GM12878 (cell line): ENCODE data around the gene PPFIBP1. TPM values are rescaled to one million over a fixed set of nuclear protein-coding genes. Genes with fewer than 3 reads are reported as not detected.

Source experiments
- ATAC-seq: fragments of 200-7000 bp; cut with Tn5 transposase; 3 replicates; pipeline ENCODE4 v1.9.1; 2020; ENCODE audit warnings: mild to moderate bottlenecking, moderate library complexity
- BruUV-seq: library from RNA; stranded (reverse); fragments of 400-500 nt; replicated peaks from 2 replicates; lab custom pipeline; 2021; lab: Mats Ljungman, UMichigan
- CTCF ChIA-PET: fragments of 300-600 bp; sonication (Branson Sonifier 250); formaldehyde crosslinking; extraction: SDS; loops from one replicate; lab custom pipeline; 2021; ENCODE audit warnings: inconsistent platforms; lab: Yijun Ruan, JAX
- POLR2A ChIA-PET: fragments of 350-600 bp; formaldehyde crosslinking; extraction: SDS; loops from one replicate; lab custom pipeline; 2021; ENCODE audit warnings: inconsistent platforms; lab: Charles Lee
- RAD21 ChIA-PET: fragments of 300-600 bp; sonication (Branson Sonifier 250); formaldehyde crosslinking; loops from one replicate; lab custom pipeline; 2023; ENCODE audit warnings: antibody characterized with exemption; ENCODE audit not compliant: unreplicated experiment; lab: Charles Lee
- SMC1A ChIA-PET: fragments of 300-600 bp; sonication (Branson Sonifier 250); formaldehyde crosslinking; loops from one replicate; lab custom pipeline; 2023; ENCODE audit not compliant: unreplicated experiment, uncharacterized antibody; lab: Charles Lee
- DNase-seq: peaks from one replicate; pipeline ENCODE4 v3.0.0-alpha.2; 2011; ENCODE audit warnings: low read depth, low spot score
- FAIRE-seq: peaks from 3 replicates; lab custom pipeline; 2011; peaks lifted over from hg19 to GRCh38; lab: Jason Lieb, UNC
- H2AFZ ChIP-seq: 2 replicates; pipeline ENCODE4 v1.6.0; 2011; ENCODE audit warnings: low read depth, low read length, control low read depth; ENCODE audit not compliant: control insufficient read depth
- H3K27ac ChIP-seq: 2 replicates; pipeline ENCODE4 v1.5.1; 2011; ENCODE audit warnings: control low read depth; ENCODE audit not compliant: control insufficient read depth, insufficient read depth
- H3K27me3 ChIP-seq, 2 experiments: replicated peaks in 1 of 2; 2 replicates each; pipeline versions ENCODE4 v1.6.0 to v1.6.1; 2011; ENCODE audit warnings: low read length in 1 of 2; ENCODE audit not compliant: control insufficient read depth in 2 of 2, insufficient read depth in 2 of 2
- H3K36me3 ChIP-seq, 2 experiments: 2 replicates each; pipeline ENCODE4 v1.5.1; 2011; ENCODE audit warnings: low read length in 1 of 2; ENCODE audit not compliant: control insufficient read depth in 2 of 2, insufficient read depth in 2 of 2
- H3K4me1 ChIP-seq: 2 replicates; pipeline ENCODE4 v1.6.1; 2011; ENCODE audit warnings: mild to moderate bottlenecking, low read length, moderate library complexity, mixed read lengths; ENCODE audit not compliant: control insufficient read depth, insufficient read depth
- H3K4me2 ChIP-seq: 2 replicates; pipeline ENCODE4 v1.6.0; 2011; ENCODE audit warnings: control low read depth; ENCODE audit not compliant: control insufficient read depth, insufficient read depth
- H3K4me3 ChIP-seq: fragments of 200-600 bp; sonication (generic); 2 replicates; pipeline ENCODE4 v1.5.1; 2016
- H3K79me2 ChIP-seq: 2 replicates; pipeline ENCODE4 v1.6.0; 2011; ENCODE audit warnings: low read length; ENCODE audit not compliant: control insufficient read depth, insufficient read depth
- H3K9ac ChIP-seq: 2 replicates; pipeline ENCODE4 v1.8.0; 2011; ENCODE audit warnings: low read length, control low read depth, mixed read lengths; ENCODE audit not compliant: control insufficient read depth, insufficient read depth
- H3K9me3 ChIP-seq: replicated peaks from 3 replicates; pipeline ENCODE4 v1.5.1; 2011; ENCODE audit warnings: mild to moderate bottlenecking, low read length; ENCODE audit not compliant: control insufficient read depth, insufficient read depth
- H4K20me1 ChIP-seq: 2 replicates; pipeline ENCODE4 v1.6.0; 2011; ENCODE audit not compliant: control insufficient read depth, insufficient read depth
- ASH2L ChIP-seq: fragments of 300-600, 200-600 bp; sonication (generic); IDR thresholded peaks from 2 replicates; pipeline ENCODE4 v1.6.1; 2017; ENCODE audit warnings: low read depth, mild to moderate bottlenecking, borderline replicate concordance
- BMI1 ChIP-seq: fragments of 450-650 bp; IDR thresholded peaks from 2 replicates; pipeline ENCODE4 v1.6.1; 2016; ENCODE audit warnings: mild to moderate bottlenecking, moderate library complexity, borderline replicate concordance
- BRCA1 ChIP-seq: IDR thresholded peaks from 2 replicates; pipeline ENCODE4 v1.6.1; 2011; ENCODE audit warnings: low read depth, low read length, improper control_type of control experiment
- CBFB ChIP-seq: IDR thresholded peaks from 2 replicates; pipeline ENCODE4 v1.6.1; 2016; ENCODE audit warnings: antibody characterized with exemption, low read depth
- CBX3 ChIP-seq: fragments of 200-600 bp; sonication (generic); IDR thresholded peaks from 2 replicates; pipeline ENCODE4 v1.6.1; 2016; ENCODE audit warnings: low read depth, borderline replicate concordance
- EP300 ChIP-seq, 2 experiments: fragments of 150-350 bp in 1 of 2; IDR thresholded peaks; 2 replicates each; pipeline ENCODE4 v1.6.1; 2011 to 2012; ENCODE audit warnings: low read depth in 2 of 2, low read length in 2 of 2, borderline replicate concordance in 1 of 2, improper control_type of control experiment in 1 of 2, inconsistent platforms in 1 of 2; ENCODE audit not compliant: control insufficient read depth in 1 of 2
- MTA2 ChIP-seq: fragments of 450-650 bp; IDR thresholded peaks from 2 replicates; pipeline ENCODE4 v1.6.1; 2016; ENCODE audit warnings: low read depth, mild to moderate bottlenecking, moderate library complexity
- NFYB ChIP-seq: IDR thresholded peaks from 2 replicates; pipeline ENCODE4 v1.6.1; 2011; ENCODE audit warnings: low read depth, mild to moderate bottlenecking, low read length, improper control_type of control experiment, moderate library complexity; ENCODE audit not compliant: insufficient read depth
- NR2F1 ChIP-seq: fragments of 450-650 bp; conservative IDR thresholded peaks from 2 replicates; pipeline ENCODE4 v1.6.1; 2017; ENCODE audit warnings: mild to moderate bottlenecking
- TAF1 ChIP-seq: IDR thresholded peaks from 2 replicates; pipeline ENCODE4 v1.6.1; 2011; ENCODE audit warnings: mild to moderate bottlenecking, low read depth, low read length, borderline replicate concordance
- YY1 ChIP-seq: IDR thresholded peaks from 2 replicates; pipeline ENCODE4 v1.6.1; 2011; ENCODE audit warnings: low read depth, mild to moderate bottlenecking, low read length
- WGBS: methylation state at CpG from one replicate; pipeline ENCODE4 v1.1.6; 2016; ENCODE audit warnings: low lambda C conversion rate; ENCODE audit not compliant: insufficient replicate concordance, insufficient coverage; ENCODE audit errors: missing lambda C conversion rate; 5-methylcytosine and 5-hydroxymethylcytosine counted together
- in situ Hi-C: fragments of 300-500 bp; cut with MboI; formaldehyde crosslinking; loops from 9 replicates; pipeline ENCODE4 v1.14.3; 2018; ENCODE audit warnings: mixed read lengths
- intact Hi-C: fragments of 100-400 bp; cut with micrococcal nuclease; formaldehyde crosslinking; loops from one replicate; pipeline ENCODE4 v1.14.2; 2022; ENCODE audit not compliant: unreplicated experiment
- polyA plus RNA-seq, 11 experiments: library from polyadenylated mRNA; depleted of rRNA in 4 of 11; unstranded in 6 of 11; stranded (reverse) in 5 of 11; fragments of >200 nt; fragmentation: Nextera tagmentation in 4 of 11; fragmentation: Illumina TruSeq in 1 of 11; extraction: Ambion mirVana in 4 of 11; extraction: Trizol in 1 of 11; gene quantifications; 1 replicate in 1 of 11; 2 replicates in 10 of 11; pipeline versions ENCODE4 v1.2.1 to v1.2.3, GENCODE V29; 2011 to 2016; ENCODE audit warnings: inconsistent platforms in 2 of 11, missing spikeins in 2 of 11, low read depth in 1 of 11
- total RNA-seq, 4 experiments: library from RNA; depleted of rRNA in 3 of 4; stranded (reverse); fragments of >200 nt in 3 of 4; fragmentation: Illumina TruSeq in 1 of 4; extraction: Trizol in 1 of 4; gene quantifications; 2 replicates each; pipeline versions ENCODE4 v1.2.1 to v1.2.3, GENCODE V29; 2013 to 2021
- TF ChIP-seq, protein P1 (sequence below): fragments of 450-650 bp; IDR thresholded peaks from 2 replicates; pipeline ENCODE4 v1.6.1; 2017; ENCODE audit warnings: mild to moderate bottlenecking, moderate library complexity
- TF ChIP-seq, protein P2 (sequence below): fragments of 450-650 bp; IDR thresholded peaks from 2 replicates; pipeline ENCODE4 v1.6.1; 2017; ENCODE audit warnings: mild to moderate bottlenecking, moderate library complexity
- TF ChIP-seq, protein P3 (sequence below): fragments of 450-650 bp; IDR thresholded peaks from 2 replicates; pipeline ENCODE4 v1.6.1; 2016; ENCODE audit warnings: mild to moderate bottlenecking
- TF ChIP-seq, protein P4 (sequence below): IDR thresholded peaks from 2 replicates; pipeline ENCODE4 v1.6.1; 2011; ENCODE audit warnings: low read depth, mild to moderate bottlenecking, low read length, moderate library complexity, borderline replicate concordance; ENCODE audit errors: extremely low read depth

The PPFIBP1 gene
- total and polyA plus RNA-seq, 10 of the 15 experiments (the other 5 are each of a cell fraction or from before 2014, with no cell fraction given), result 0.47 to 7.8 (median 3.6) TPM

DNA sequence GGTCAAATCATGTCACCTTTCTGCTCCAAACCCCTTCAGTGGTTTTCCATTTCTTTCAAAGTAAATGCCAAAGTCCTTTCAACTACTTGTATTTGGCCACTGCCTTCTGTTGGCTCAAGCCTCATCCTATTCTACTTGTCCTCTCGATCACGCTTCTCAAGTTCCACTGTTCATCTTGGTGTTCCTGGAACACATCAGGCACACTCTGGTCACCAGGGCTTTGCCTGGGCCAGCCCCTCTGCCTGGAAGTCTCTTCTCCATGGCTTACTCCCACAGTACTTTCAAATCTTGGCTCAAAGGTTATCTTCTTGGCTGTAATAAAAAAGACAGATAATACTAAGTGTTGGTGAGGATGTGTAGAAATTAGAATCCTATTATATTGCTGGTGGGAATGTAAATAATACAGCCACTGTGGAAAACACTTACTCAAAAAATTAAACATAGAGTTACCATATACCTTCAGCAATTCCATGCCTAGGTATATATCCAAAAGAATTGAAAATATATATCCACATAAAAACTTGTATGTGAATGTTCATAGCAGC, 17.3 kb upstream of the PPFIBP1 start:
- no peak for FAIRE-seq
- RAD21 ChIA-PET, result no interaction called here
- CTCF ChIA-PET, result no interaction called here
- intact Hi-C loops, result no loop called here
- Histone ChIP-seq H3K27me3 (no peaks in the 10 kb centered on the region), H3K27ac (no peak overlapping the region), H3K36me3 (no peaks in the 10 kb centered on the region), H3K4me3 (no peak overlapping the region), H3K79me2 (no peaks in the 10 kb centered on the region), H4K20me1 (no peaks in the 10 kb centered on the region), H3K9ac (no peak overlapping the region), H3K9me3 (no peaks in the 10 kb centered on the region), H2AFZ (no peak overlapping the region), H3K4me1 (no peaks in the 10 kb centered on the region), H3K4me2 (no peak overlapping the region)
- WGBS, result 100% methylated on average over 2 of the region's 2 CpGs
- no peak for ATAC-seq
- no TSS peak for BruUV-seq
- no peak for DNase-seq
- POLR2A ChIA-PET, result no interaction called here
- in situ Hi-C loops, result no loop called here
- SMC1A ChIA-PET, result no interaction called here
- TF ChIP-seq, protein P1, sequence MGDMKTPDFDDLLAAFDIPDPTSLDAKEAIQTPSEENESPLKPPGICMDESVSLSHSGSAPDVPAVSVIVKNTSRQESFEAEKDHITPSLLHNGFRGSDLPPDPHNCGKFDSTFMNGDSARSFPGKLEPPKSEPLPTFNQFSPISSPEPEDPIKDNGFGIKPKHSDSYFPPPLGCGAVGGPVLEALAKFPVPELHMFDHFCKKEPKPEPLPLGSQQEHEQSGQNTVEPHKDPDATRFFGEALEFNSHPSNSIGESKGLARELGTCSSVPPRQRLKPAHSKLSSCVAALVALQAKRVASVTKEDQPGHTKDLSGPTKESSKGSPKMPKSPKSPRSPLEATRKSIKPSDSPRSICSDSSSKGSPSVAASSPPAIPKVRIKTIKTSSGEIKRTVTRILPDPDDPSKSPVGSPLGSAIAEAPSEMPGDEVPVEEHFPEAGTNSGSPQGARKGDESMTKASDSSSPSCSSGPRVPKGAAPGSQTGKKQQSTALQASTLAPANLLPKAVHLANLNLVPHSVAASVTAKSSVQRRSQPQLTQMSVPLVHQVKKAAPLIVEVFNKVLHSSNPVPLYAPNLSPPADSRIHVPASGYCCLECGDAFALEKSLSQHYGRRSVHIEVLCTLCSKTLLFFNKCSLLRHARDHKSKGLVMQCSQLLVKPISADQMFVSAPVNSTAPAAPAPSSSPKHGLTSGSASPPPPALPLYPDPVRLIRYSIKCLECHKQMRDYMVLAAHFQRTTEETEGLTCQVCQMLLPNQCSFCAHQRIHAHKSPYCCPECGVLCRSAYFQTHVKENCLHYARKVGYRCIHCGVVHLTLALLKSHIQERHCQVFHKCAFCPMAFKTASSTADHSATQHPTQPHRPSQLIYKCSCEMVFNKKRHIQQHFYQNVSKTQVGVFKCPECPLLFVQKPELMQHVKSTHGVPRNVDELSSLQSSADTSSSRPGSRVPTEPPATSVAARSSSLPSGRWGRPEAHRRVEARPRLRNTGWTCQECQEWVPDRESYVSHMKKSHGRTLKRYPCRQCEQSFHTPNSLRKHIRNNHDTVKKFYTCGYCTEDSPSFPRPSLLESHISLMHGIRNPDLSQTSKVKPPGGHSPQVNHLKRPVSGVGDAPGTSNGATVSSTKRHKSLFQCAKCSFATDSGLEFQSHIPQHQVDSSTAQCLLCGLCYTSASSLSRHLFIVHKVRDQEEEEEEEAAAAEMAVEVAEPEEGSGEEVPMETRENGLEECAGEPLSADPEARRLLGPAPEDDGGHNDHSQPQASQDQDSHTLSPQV, result no peak
- TF ChIP-seq NR2F1 (no peak), YY1 (no peak), EP300 (IDR thresholded peaks at IDR 0.05; ENCODE audit: borderline replicate concordance in 1 of 2, control insufficient read depth in 1 of 2, low read depth in 2 of 2, low read length in 2 of 2) (no peak), MTA2 (no peak), ASH2L (no peak), CBX3 (no peak), BMI1 (no peak), TAF1 (no peak), NFYB (no peak), CBFB (no peak), BRCA1 (no peak)
- TF ChIP-seq, protein P2, sequence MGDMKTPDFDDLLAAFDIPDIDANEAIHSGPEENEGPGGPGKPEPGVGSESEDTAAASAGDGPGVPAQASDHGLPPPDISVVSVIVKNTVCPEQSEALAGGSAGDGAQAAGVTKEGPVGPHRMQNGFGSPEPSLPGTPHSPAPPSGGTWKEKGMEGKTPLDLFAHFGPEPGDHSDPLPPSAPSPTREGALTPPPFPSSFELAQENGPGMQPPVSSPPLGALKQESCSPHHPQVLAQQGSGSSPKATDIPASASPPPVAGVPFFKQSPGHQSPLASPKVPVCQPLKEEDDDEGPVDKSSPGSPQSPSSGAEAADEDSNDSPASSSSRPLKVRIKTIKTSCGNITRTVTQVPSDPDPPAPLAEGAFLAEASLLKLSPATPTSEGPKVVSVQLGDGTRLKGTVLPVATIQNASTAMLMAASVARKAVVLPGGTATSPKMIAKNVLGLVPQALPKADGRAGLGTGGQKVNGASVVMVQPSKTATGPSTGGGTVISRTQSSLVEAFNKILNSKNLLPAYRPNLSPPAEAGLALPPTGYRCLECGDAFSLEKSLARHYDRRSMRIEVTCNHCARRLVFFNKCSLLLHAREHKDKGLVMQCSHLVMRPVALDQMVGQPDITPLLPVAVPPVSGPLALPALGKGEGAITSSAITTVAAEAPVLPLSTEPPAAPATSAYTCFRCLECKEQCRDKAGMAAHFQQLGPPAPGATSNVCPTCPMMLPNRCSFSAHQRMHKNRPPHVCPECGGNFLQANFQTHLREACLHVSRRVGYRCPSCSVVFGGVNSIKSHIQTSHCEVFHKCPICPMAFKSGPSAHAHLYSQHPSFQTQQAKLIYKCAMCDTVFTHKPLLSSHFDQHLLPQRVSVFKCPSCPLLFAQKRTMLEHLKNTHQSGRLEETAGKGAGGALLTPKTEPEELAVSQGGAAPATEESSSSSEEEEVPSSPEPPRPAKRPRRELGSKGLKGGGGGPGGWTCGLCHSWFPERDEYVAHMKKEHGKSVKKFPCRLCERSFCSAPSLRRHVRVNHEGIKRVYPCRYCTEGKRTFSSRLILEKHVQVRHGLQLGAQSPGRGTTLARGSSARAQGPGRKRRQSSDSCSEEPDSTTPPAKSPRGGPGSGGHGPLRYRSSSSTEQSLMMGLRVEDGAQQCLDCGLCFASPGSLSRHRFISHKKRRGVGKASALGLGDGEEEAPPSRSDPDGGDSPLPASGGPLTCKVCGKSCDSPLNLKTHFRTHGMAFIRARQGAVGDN, result no peak
- TF ChIP-seq, protein P3, sequence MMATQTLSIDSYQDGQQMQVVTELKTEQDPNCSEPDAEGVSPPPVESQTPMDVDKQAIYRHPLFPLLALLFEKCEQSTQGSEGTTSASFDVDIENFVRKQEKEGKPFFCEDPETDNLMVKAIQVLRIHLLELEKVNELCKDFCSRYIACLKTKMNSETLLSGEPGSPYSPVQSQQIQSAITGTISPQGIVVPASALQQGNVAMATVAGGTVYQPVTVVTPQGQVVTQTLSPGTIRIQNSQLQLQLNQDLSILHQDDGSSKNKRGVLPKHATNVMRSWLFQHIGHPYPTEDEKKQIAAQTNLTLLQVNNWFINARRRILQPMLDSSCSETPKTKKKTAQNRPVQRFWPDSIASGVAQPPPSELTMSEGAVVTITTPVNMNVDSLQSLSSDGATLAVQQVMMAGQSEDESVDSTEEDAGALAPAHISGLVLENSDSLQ, result no peak
- TF ChIP-seq, protein P4, sequence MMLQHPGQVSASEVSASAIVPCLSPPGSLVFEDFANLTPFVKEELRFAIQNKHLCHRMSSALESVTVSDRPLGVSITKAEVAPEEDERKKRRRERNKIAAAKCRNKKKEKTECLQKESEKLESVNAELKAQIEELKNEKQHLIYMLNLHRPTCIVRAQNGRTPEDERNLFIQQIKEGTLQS, result no peak
